HepG2 (cell line): Measurements from ENCODE around the gene UQCR11. TPM values are rescaled to one million over a fixed set of nuclear protein-coding genes. Genes with fewer than 3 reads are reported as not detected.

ENCODE experiments used
- CBX2 ChIP-seq, 2 experiments: fragments of 200-600 bp in 1 of 2; sonication (generic); formaldehyde crosslinking in 1 of 2; IDR thresholded peaks; 2 replicates each; pipeline versions ENCODE4 v1.7.0 to v1.8.1; 2018 to 2022; ENCODE audit warnings: low read depth in 2 of 2, low read length in 1 of 2, mild to moderate bottlenecking in 1 of 2, missing genetic modification reagents in 1 of 2
- CBX5 ChIP-seq: sonication (generic); formaldehyde crosslinking; IDR thresholded peaks from 2 replicates; pipeline ENCODE4 v1.4.0; 2020; ENCODE audit warnings: missing genetic modification reagents, borderline replicate concordance
- ERF ChIP-seq: IDR thresholded peaks from 2 replicates; pipeline ENCODE4 v1.6.1; 2018; ENCODE audit warnings: missing biosample characterization, missing genetic modification reagents
- EZH2 ChIP-seq: conservative IDR thresholded peaks from 2 replicates; pipeline ENCODE4 v1.6.1; 2012; ENCODE audit warnings: mild to moderate bottlenecking, low read depth, low read length, moderate library complexity
- HMGXB4 ChIP-seq, 2 experiments: sonication (generic) in 1 of 2; formaldehyde crosslinking in 1 of 2; IDR thresholded peaks; 2 replicates each; pipeline versions ENCODE4 v1.4.0 to v1.6.1; 2018 to 2020; ENCODE audit warnings: missing genetic modification reagents in 2 of 2, borderline replicate concordance in 1 of 2, low read depth in 1 of 2, mild to moderate bottlenecking in 1 of 2, missing biosample characterization in 1 of 2
- NBN ChIP-seq: fragments of 450-650 bp; conservative IDR thresholded peaks from 2 replicates; pipeline ENCODE4 v1.6.1; 2017
- SOX6 ChIP-seq, 2 experiments: fragments of 450-650 bp in 1 of 2; sonication (generic) in 1 of 2; formaldehyde crosslinking in 1 of 2; IDR thresholded peaks; 2 replicates each; pipeline versions ENCODE4 v1.4.0 to v1.6.1; 2017 to 2020; ENCODE audit warnings: antibody characterized with exemption in 1 of 2, mild to moderate bottlenecking in 1 of 2, missing genetic modification reagents in 1 of 2
- SRSF1 ChIP-seq: fragments of 200-400 bp; formaldehyde crosslinking; optimal IDR thresholded peaks from 2 replicates; pipeline ENCODE3; 2017; ENCODE audit warnings: mild to moderate bottlenecking, low read depth, low read length, moderate library complexity
- TBL1XR1 ChIP-seq: fragments of 150-350 bp; IDR thresholded peaks from 2 replicates; pipeline ENCODE4 v1.6.1; 2014; ENCODE audit warnings: borderline replicate concordance, low read length; ENCODE audit not compliant: partially characterized antibody
- ZNF318 ChIP-seq: sonication (generic); formaldehyde crosslinking; IDR thresholded peaks from 2 replicates; pipeline ENCODE4 v1.4.0; 2020; ENCODE audit warnings: mild to moderate bottlenecking, missing genetic modification reagents
- ZNF383 ChIP-seq: sonication (generic); formaldehyde crosslinking; IDR thresholded peaks from 2 replicates; pipeline ENCODE4 v1.4.0; 2020; ENCODE audit warnings: missing genetic modification reagents, mild to moderate bottlenecking, borderline replicate concordance
- ZNF879 ChIP-seq: sonication (generic); formaldehyde crosslinking; IDR thresholded peaks from 2 replicates; pipeline ENCODE4 v1.8.1; 2023; ENCODE audit warnings: missing genetic modification reagents
- polyA plus RNA-seq, 8 experiments: library from polyadenylated mRNA; depleted of rRNA in 3 of 8; stranded (reverse) in 7 of 8; unstranded in 1 of 8; fragments of >200 nt; fragmentation: Illumina TruSeq in 4 of 8; extraction: Trizol in 4 of 8; gene quantifications; 2 replicates each; pipeline versions ENCODE4 v1.2.1 to v1.2.3, GENCODE V29; 2011 to 2016; ENCODE audit warnings: low read depth in 4 of 8, missing spikeins in 1 of 8, mixed read lengths in 1 of 8; ENCODE audit not compliant: insufficient read depth in 1 of 8
- total RNA-seq, 5 experiments: library from RNA; depleted of rRNA; stranded (reverse); fragments of >200 nt; fragmentation: Illumina TruSeq; extraction: Trizol; gene quantifications; 2 replicates each; pipeline ENCODE4 v1.2.3, GENCODE V29; 2016; ENCODE audit warnings: low read depth in 1 of 5

Gene UQCR11
- total and polyA plus RNA-seq, 2 of the 13 experiments (the other 11 are each of a cell fraction or from before 2014, with no cell fraction given): 125 to 214 TPM

GRCh38 chr19:1590641-1591397, 14.4 kb downstream of the UQCR11 start (continued):
- TF ChIP-seq ZNF318 (CRISPR knock-in tag) (no peak), HMGXB4 (CRISPR knock-in tag; IDR thresholded peaks at IDR 0.05; ENCODE audit: borderline replicate concordance in 1 of 2, low read depth in 1 of 2) (peak in 1 of 2 experiments; percentile 7; a peak in 2 of 4 replicates), ZNF879 (CRISPR knock-in tag) (no peak), ZNF383 (CRISPR knock-in tag) (no peak), CBX5 (CRISPR knock-in tag) (no peak), ERF (CRISPR knock-in tag) (no peak), SOX6 (IDR thresholded peaks at IDR 0.05) (no peak), SOX6 (CRISPR knock-in tag; IDR thresholded peaks at IDR 0.05) (no peak; the same call in 1 of the 2 replicates), EZH2 (no peak), NBN (no peak), SRSF1 (peak; percentile 9), TBL1XR1 (no peak), CBX2 (IDR thresholded peaks at IDR 0.05; ENCODE audit: low read depth, low read length) (no peak), CBX2 (CRISPR knock-in tag; IDR thresholded peaks at IDR 0.05; ENCODE audit: low read depth) (no peak)
